ENCODE data around the gene POLE2. TPM values are rescaled to one million over a fixed set of nuclear protein-coding genes. Genes with fewer than 3 reads are reported as not detected.

The POLE2 gene, protein sequence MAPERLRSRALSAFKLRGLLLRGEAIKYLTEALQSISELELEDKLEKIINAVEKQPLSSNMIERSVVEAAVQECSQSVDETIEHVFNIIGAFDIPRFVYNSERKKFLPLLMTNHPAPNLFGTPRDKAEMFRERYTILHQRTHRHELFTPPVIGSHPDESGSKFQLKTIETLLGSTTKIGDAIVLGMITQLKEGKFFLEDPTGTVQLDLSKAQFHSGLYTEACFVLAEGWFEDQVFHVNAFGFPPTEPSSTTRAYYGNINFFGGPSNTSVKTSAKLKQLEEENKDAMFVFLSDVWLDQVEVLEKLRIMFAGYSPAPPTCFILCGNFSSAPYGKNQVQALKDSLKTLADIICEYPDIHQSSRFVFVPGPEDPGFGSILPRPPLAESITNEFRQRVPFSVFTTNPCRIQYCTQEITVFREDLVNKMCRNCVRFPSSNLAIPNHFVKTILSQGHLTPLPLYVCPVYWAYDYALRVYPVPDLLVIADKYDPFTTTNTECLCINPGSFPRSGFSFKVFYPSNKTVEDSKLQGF
- total RNA-seq = 3.9 and 25.7 TPM in 2 replicates

DNA sequence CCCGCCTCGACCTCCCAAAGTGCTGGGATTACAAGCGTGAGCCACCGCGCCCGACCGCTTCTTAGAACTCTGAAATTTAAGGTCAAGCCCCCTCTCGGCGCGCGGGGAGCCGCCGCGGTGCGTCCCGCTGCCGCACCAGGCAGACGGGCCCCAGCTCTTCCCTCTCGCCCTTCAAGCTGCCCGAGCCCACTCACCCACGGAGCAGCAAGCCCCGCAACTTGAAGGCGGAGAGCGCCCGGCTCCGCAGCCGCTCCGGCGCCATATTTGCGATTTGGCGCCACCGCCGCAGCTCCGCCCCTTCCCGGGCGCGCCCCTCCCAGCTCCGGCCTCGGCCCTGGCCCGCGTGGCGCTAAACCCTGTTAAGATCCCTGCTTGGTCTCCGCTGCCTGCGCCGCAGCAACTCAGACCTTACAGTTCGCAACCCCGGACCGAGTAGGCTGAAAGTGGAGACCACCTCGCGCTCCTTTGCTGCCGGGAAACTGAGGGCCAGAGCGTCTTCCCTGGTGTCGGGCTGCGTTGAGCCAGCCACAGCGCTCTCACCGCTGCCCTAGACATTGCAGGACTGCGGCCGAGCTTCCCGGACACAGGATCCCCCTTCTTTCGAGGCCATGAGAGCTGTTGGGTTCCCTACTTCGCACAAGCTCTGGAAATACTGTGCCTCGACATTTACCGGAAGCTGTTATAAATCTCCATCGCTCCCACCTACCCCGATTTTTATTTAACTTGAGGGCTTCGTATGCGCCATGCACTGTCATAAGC, at the start of gene POLE2:
TSS of gene POLE2 (minus strand) at position 273 of the 759 bp plus-strand sequence. CDS start at position 262, 11 bp downstream.

DNA sequence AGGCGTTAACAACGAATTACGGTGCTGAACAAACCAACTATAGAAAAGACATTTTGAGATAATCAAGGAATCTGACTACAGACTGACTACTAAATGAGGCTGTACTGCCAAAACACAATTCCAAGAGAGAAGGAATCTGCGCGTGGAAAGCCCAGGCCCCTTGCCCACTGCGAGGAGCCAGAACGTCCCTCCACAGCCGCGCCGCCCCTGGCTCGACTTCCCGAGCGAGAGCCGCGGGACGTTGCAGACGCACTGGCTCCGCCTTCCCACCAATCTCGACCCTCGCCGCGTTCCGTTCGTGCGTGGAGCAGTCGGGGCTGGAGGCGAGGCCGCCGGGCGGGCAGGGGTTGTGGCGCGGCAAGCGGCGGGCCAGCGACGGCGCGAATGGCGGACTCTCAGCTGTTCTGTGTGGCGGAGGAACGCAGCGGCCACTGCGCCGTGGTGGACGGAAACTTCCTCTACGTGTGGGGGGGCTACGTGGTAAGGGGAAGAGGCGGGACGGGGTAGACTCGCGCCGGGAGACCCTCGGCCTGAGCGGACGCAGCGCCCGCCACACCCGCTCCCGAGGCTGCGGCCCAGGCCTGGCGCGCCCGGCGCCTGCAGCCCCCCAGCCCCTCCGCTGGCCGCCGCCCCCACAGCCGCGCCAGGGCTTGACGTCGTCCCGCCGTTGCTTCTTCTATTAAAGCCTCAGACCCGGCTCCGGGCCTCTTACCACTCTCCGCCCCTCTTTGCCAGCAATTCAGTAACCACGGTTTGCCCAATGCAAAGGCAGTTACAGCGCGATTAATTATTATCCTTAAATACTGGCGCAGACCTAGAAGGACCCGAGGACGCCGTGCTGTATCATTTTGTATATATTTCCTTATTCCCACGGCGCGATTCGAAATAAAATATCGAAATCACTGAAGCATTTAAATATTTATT, 5.1 kb upstream of the POLE2 start, which contains the start of gene KLHDC1:
TSS of gene KLHDC1 (plus strand) at position 310 of the 924 bp plus-strand sequence. CDS start at position 385, 75 bp downstream.

DNA sequence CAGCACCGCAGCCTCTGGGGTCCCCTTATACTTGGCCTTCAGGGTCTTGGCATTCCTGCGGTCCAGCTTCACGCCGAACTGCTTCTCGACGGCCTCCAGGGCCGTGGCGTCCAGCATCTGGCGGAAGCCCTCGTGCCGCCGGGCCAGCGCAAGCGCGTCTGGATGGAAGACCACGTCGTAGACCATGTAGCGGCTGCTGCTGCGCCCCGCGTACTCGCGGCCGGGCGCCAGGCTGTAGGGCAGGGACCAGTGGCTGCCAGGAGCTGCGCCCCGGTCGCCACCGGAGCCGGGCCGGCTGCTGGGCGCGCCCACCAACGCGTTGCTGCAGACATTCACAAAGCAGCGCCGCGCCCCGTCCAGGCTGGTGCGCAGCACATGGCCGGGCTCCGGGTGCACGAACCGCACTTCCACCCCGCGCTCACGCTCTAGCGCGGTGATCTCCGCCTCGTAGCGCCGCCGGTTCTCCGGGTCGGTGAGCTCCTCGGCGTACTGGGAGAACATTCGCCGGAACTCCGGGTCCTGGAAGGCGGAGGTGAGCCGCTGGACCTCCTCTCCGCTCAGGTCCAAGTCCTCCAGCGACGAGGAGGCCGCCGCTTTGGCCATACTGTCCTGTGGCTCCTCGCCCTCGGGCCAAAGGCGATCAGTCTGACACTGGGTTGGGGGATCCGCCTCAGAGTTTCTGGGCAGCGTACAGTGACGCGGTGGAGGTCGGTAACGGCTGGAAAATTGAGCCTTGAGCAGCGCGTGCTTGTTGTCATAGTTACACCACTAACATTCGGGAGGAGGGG, 53.3 kb downstream of the POLE2 start, which contains the start of gene DNAAF2:
TSS of gene DNAAF2 (minus strand) at position 698 of the 788 bp plus-strand sequence. CDS start at position 603, 95 bp downstream.

DNA sequence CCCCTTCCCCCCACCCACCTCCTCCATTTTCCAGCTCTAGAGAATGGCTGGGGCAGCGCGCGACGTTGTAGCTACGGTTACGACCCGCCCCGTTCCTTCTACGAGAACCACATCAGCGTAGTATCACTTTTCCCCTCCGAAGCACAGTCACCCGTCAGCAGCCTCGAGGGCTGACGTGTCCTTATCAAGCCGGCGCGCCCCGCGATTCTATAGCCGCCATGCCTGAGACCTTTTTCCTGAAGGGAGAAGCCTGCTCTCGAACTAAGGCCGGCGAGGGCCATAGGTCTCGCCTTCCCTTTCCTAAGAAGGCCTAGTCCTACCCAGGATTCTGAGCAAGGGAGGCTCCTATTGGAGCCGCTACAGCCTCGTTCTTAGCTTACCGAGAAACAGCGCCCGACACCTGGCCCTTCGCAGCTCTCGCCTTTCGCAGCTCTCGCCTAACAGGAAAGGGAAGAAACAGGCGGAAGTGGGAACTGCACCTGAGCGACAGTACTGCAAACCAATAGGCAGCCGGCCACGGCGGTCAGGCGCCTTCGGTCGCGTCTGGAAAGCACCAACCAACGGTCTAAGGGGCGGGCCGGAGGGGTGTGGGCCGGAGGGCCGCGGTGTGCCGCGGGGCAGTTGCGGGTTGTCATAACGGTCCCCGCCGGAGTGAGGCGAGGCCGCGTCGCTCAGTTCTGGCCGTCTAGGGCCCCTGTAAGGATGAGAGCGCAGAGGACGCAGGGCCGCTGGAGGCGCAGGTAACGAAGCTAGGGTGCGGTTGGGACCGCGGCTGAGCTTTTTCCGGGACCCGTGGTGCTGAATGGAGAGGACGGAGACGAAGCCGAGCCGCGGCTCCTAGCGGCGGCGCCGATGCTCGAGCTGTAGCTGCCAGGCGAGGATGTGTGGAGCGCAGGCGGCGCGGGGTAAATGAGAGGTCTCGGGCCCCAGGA, 67.6 kb downstream of the POLE2 start, which contains the start of the genes MGAT2 and RPL36AL:
TSS of gene MGAT2 (plus strand) at position 618 of the 932 bp plus-strand sequence. CDS start 470 bp downstream, outside the sequence.
TSS of gene RPL36AL (minus strand) at position 445 of the 932 bp plus-strand sequence. CDS start 1,522 bp downstream, outside the sequence.

DNA sequence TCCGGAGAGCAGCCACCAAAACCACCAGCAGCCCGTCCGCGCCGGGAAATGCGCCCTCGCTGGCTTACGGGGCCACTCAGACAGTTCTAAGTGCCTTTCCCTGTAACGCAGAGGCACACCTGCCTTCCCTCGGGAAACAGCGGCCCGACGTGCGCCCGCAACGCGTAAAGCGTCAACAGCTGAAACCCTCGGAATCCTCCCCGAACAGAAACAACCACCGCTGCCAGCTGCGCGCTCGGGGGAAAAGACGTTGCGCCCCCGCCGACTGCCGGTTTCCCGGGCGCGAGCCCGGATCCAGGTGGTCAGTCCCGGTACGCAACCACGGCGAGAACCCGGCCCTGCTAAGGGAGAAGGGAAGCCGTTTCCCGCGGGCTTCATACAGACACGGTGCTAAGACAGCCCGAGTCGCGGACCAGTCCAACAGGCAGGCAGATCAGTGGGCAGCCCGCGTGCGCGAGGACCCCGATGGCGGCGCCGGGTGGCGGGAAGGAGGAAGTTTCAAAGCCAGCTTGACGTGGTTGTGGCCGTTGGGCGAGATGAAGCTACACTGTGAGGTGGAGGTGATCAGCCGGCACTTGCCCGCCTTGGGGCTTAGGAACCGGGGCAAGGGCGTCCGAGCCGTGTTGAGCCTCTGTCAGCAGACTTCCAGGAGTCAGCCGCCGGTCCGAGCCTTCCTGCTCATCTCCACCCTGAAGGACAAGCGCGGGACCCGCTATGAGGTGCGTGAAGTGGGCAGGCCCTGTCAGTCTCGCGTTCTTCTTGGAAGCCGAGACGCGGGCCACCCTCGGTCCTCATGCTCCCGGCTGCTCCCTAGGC, 89.3 kb downstream of the POLE2 start, which contains the start of gene LRR1:
TSS of gene LRR1 (plus strand) at position 456 of the 816 bp plus-strand sequence. CDS start at position 537, 81 bp downstream.

Other genes starting within 250 kb of the POLE2 start
- gene RPS29, start 101.8 kb downstream of the POLE2 start, total RNA-seq = 8,490 and 21,435 TPM in 2 replicates
- 12.5 and 20.6 TPM in 2 replicates for gene LRR1, start 89.3 kb downstream of the POLE2 start, total RNA-seq
- gene RPL36AL, start 67.6 kb downstream of the POLE2 start, total RNA-seq = 205 and 208 TPM in 2 replicates
- gene MGAT2, start 67.4 kb downstream of the POLE2 start, total RNA-seq = 33.8 and 78.5 TPM in 2 replicates
- 5.5 and 10.6 TPM in 2 replicates for gene DNAAF2, start 53.0 kb downstream of the POLE2 start, total RNA-seq
- gene KLHDC1, start 4.9 kb upstream of the POLE2 start, total RNA-seq = 0.65 and 2.2 TPM in 2 replicates
- gene KLHDC2, start 79.9 kb upstream of the POLE2 start, total RNA-seq = 34.3 and 42.9 TPM in 2 replicates
- gene NEMF, start 164.6 kb upstream of the POLE2 start, total RNA-seq = 15.9 and 23.5 TPM in 2 replicates
- 61.6 and 64.6 TPM in 2 replicates for gene ARF6, start 204.9 kb upstream of the POLE2 start, total RNA-seq

Data from epithelial cell of alveolus of lung (primary cell).